K562 (cell line): ENCODE measurements around the gene BBC3. TPM values are rescaled to one million over a fixed set of nuclear protein-coding genes. Genes with fewer than 3 reads are reported as not detected.

ENCODE experiments used
- ARID1B ChIP-seq: fragments of 450-650 bp; IDR thresholded peaks from 2 replicates; pipeline ENCODE4 v1.6.1; 2016; ENCODE audit warnings: antibody characterized with exemption, mild to moderate bottlenecking, inconsistent platforms
- CCNT2 ChIP-seq: IDR thresholded peaks from 2 replicates; pipeline ENCODE4 v1.6.1; 2011; ENCODE audit warnings: borderline replicate concordance, low read depth, mild to moderate bottlenecking, moderate library complexity, mixed read lengths, low read length; ENCODE audit not compliant: insufficient read length; ENCODE audit errors: extremely low read depth
- ELF4 ChIP-seq: fragments of 450-650 bp; formaldehyde crosslinking; IDR thresholded peaks from 2 replicates; pipeline ENCODE4 v1.4.0; 2022; ENCODE audit warnings: missing genetic modification characterization
- ESRRA ChIP-seq: fragments of 450-650 bp; IDR thresholded peaks from 2 replicates; pipeline ENCODE4 v1.6.1; 2014; ENCODE audit warnings: low read depth, mild to moderate bottlenecking, moderate library complexity, borderline replicate concordance
- FOXK2 ChIP-seq, 2 experiments: fragments of 450-650 bp; IDR thresholded peaks in 1 of 2; conservative IDR thresholded peaks in 1 of 2; 2 replicates each; pipeline ENCODE4 v1.6.1; 2016; ENCODE audit warnings: low read depth in 2 of 2, mild to moderate bottlenecking in 1 of 2
- GATAD2A ChIP-seq: fragments of 450-650 bp; IDR thresholded peaks from 2 replicates; pipeline ENCODE4 v1.6.1; 2017
- POLR2H ChIP-seq: IDR thresholded peaks from 2 replicates; pipeline ENCODE4 v1.6.1; 2016; ENCODE audit warnings: missing genetic modification characterization, low read depth, mild to moderate bottlenecking, control low read depth, missing compliant biosample characterization, moderate library complexity
- RAD51 ChIP-seq: fragments of 450-650 bp; IDR thresholded peaks from 2 replicates; pipeline ENCODE4 v1.7.1; 2016; ENCODE audit warnings: low read depth, mild to moderate bottlenecking, borderline replicate concordance
- SMC3 ChIP-seq: conservative IDR thresholded peaks from 2 replicates; pipeline ENCODE4 v1.6.1; 2011; ENCODE audit warnings: low read depth, low read length, improper control_type of control experiment; ENCODE audit not compliant: insufficient read depth
- SP1 ChIP-seq: sonication (generic); formaldehyde crosslinking; IDR thresholded peaks from 2 replicates; pipeline ENCODE4 v1.8.1; 2022; ENCODE audit warnings: mild to moderate bottlenecking, missing genetic modification reagents
- SRSF7 ChIP-seq: fragments of 200-400 bp; formaldehyde crosslinking; optimal IDR thresholded peaks from 2 replicates; pipeline ENCODE3; 2017; ENCODE audit warnings: mild to moderate bottlenecking, low read depth, low read length
- TEAD2 ChIP-seq: fragments of 450-650 bp; IDR thresholded peaks from 2 replicates; pipeline ENCODE4 v1.6.1; 2016; ENCODE audit warnings: missing genetic modification characterization, control low read depth, missing compliant biosample characterization
- TEAD4 ChIP-seq, 2 experiments: sonication (generic) in 1 of 2; formaldehyde crosslinking in 1 of 2; IDR thresholded peaks; 2 replicates each; pipeline versions ENCODE4 v1.6.1 to v1.8.0; 2012 to 2022; ENCODE audit warnings: borderline replicate concordance in 1 of 2, inconsistent platforms in 1 of 2, low read length in 1 of 2, mild to moderate bottlenecking in 1 of 2, missing genetic modification reagents in 1 of 2
- TRIM24 ChIP-seq, 2 experiments: fragments of 450-650 bp; IDR thresholded peaks; 2 replicates each; pipeline ENCODE4 v1.6.1; 2016
- ZC3H8 ChIP-seq: fragments of 450-650 bp; IDR thresholded peaks from 2 replicates; pipeline ENCODE4 v1.6.1; 2017
- ZNF436 ChIP-seq: fragments of 250-450, 450-650 bp; sonication (Bioruptor Pico); formaldehyde crosslinking; IDR thresholded peaks from 2 replicates; pipeline ENCODE4 v1.7.0; 2020; ENCODE audit warnings: mild to moderate bottlenecking
- ZNF551 ChIP-seq: fragments of 250-450 bp; sonication (Bioruptor Pico); IDR thresholded peaks from 2 replicates; pipeline ENCODE4 v1.5.0; 2021; ENCODE audit warnings: mild to moderate bottlenecking, moderate library complexity
- ZNF668 ChIP-seq: fragments of 250-450 bp; sonication (Bioruptor Pico); IDR thresholded peaks from 2 replicates; pipeline ENCODE4 v1.8.0; 2022; ENCODE audit warnings: mild to moderate bottlenecking, inconsistent platforms
- ZNF76 ChIP-seq: fragments of 250-450 bp; sonication (Bioruptor Pico); IDR thresholded peaks from 2 replicates; pipeline ENCODE4 v1.4.0; 2020; ENCODE audit warnings: mild to moderate bottlenecking, moderate library complexity, borderline replicate concordance
- ZNF780A ChIP-seq: fragments of 250-450 bp; sonication (Bioruptor Pico); IDR thresholded peaks from 2 replicates; pipeline ENCODE4 v1.5.0; 2021; ENCODE audit warnings: mild to moderate bottlenecking
- polyA plus RNA-seq, 8 experiments: library from polyadenylated mRNA; depleted of rRNA in 4 of 8; stranded (reverse) in 5 of 8; unstranded in 3 of 8; fragments of >200 nt; fragmentation: Nextera tagmentation in 2 of 8; fragmentation: Illumina TruSeq in 1 of 8; extraction: Ambion mirVana in 2 of 8; extraction: Trizol in 1 of 8; gene quantifications; 2 replicates each; pipeline versions ENCODE4 v1.2.1 to v1.2.3, GENCODE V29; 2011 to 2014; ENCODE audit warnings: inconsistent platforms in 1 of 8, missing spikeins in 1 of 8
- total RNA-seq, 7 experiments: library from RNA; depleted of rRNA in 6 of 7; stranded (reverse); fragments of >200 nt in 6 of 7; fragmentation: Illumina TruSeq in 2 of 7; extraction: Trizol in 2 of 7; gene quantifications; 2 replicates each; pipeline versions ENCODE4 v1.2.1 to v1.2.3, GENCODE V29; 2011 to 2021; ENCODE audit warnings: low replicate concordance in 1 of 7
- TF ChIP-seq, protein P1 (sequence below): IDR thresholded peaks from 3 replicates; pipeline ENCODE4 v1.6.1; 2011; ENCODE audit warnings: borderline replicate concordance, mild to moderate bottlenecking; ENCODE audit not compliant: insufficient read length, insufficient read depth
- TF ChIP-seq, protein P2 (sequence below): sonication (generic); formaldehyde crosslinking; IDR thresholded peaks from 2 replicates; pipeline ENCODE4 v1.8.0; 2022; ENCODE audit warnings: mild to moderate bottlenecking, missing genetic modification reagents
- TF ChIP-seq, protein P3 (sequence below): fragments of 450-650 bp; formaldehyde crosslinking; IDR thresholded peaks from 2 replicates; pipeline ENCODE4 v1.4.0; 2020; ENCODE audit warnings: mild to moderate bottlenecking, moderate library complexity
- TF ChIP-seq, protein P4 (sequence below): sonication (generic); formaldehyde crosslinking; IDR thresholded peaks from 2 replicates; pipeline ENCODE4 v1.8.0; 2022; ENCODE audit warnings: mild to moderate bottlenecking, missing genetic modification reagents

BBC3 gene
- total and polyA plus RNA-seq, 9 of the 15 experiments (the other 6 are each of a cell fraction or from before 2014, with no cell fraction given) = 0.15 to 30.7 (median 4.8) TPM

DNA sequence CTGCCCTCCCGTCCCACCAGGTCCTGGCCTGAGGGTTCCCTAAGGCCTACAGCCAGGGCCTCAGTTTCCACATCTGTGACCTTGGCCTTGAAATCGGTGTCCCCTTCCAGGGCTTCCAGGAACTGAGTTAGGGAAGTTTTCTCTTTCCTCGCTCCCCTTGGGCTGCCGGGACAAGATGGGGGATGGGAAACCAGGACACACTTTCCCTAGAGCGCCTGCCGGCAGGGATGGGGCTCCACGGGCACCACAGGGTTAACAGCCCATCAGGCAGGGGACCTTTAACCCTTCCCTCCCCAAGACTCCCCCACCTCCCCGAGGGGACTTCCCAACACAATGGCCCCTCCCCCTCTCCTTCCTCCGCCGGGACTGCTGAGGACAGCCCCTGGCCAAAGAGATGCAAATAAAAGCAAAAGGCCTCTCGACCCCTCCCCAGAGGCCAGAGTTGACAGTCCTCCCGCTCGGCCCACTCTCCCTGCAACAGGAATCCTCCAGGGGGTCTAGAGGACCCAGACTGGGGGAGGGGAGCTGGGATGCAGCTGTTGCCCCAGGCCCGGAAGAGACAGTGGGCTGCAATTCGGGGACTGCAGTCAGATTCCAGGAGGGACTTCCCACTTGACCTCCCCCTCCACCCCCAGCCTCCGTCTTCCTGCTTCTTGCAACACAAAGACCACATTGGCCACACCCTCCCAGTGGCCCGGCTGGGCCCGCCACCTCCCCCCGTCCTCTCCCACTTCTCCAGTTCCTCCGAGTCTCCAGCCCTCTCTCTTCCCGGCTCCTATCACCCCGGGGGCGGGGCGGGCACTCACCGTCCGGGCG lies 3.4 kb downstream of the BBC3 start (continued):
- TF ChIP-seq TEAD4 (IDR thresholded peaks at IDR 0.05; ENCODE audit: low read length) = peak; percentile 29; the same call in 1 of the 2 replicates
- TF ChIP-seq TEAD4 (CRISPR knock-in tag; IDR thresholded peaks at IDR 0.05; ENCODE audit: borderline replicate concordance) = no peak
- peak in 1 of 2 experiments; percentile 69; a peak in 2 of 4 replicates for TF ChIP-seq FOXK2 (conservative IDR thresholded peaks at IDR 0.05 in 1 of 2, IDR thresholded peaks at IDR 0.05 in 1 of 2; ENCODE audit: low read depth in 2 of 2)
- TF ChIP-seq, protein P1, sequence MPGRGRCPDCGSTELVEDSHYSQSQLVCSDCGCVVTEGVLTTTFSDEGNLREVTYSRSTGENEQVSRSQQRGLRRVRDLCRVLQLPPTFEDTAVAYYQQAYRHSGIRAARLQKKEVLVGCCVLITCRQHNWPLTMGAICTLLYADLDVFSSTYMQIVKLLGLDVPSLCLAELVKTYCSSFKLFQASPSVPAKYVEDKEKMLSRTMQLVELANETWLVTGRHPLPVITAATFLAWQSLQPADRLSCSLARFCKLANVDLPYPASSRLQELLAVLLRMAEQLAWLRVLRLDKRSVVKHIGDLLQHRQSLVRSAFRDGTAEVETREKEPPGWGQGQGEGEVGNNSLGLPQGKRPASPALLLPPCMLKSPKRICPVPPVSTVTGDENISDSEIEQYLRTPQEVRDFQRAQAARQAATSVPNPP = no peak
- TF ChIP-seq POLR2H (tag) = peak; percentile 61
- no peak for TF ChIP-seq SMC3
- TF ChIP-seq RAD51 = no peak; the same call in 1 of the 2 replicates
- peak; percentile 82 for TF ChIP-seq ELF4 (CRISPR knock-in tag)
- peak; percentile 81 for TF ChIP-seq GATAD2A
- peak; percentile 68; the same call in 1 of the 2 replicates for TF ChIP-seq ESRRA
- TF ChIP-seq, protein P2, sequence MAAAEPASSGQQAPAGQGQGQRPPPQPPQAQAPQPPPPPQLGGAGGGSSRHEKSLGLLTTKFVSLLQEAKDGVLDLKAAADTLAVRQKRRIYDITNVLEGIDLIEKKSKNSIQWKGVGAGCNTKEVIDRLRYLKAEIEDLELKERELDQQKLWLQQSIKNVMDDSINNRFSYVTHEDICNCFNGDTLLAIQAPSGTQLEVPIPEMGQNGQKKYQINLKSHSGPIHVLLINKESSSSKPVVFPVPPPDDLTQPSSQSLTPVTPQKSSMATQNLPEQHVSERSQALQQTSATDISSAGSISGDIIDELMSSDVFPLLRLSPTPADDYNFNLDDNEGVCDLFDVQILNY (CRISPR knock-in tag) = no peak
- no peak for TF ChIP-seq ZNF76 (CRISPR knock-in tag)
- no peak for TF ChIP-seq ZNF436 (CRISPR knock-in tag)
- TF ChIP-seq CCNT2 = peak; percentile 52
- no peak for TF ChIP-seq TEAD2 (tag)
- TF ChIP-seq, protein P3, sequence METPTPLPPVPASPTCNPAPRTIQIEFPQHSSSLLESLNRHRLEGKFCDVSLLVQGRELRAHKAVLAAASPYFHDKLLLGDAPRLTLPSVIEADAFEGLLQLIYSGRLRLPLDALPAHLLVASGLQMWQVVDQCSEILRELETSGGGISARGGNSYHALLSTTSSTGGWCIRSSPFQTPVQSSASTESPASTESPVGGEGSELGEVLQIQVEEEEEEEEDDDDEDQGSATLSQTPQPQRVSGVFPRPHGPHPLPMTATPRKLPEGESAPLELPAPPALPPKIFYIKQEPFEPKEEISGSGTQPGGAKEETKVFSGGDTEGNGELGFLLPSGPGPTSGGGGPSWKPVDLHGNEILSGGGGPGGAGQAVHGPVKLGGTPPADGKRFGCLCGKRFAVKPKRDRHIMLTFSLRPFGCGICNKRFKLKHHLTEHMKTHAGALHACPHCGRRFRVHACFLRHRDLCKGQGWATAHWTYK (CRISPR knock-in tag) = peak; percentile 88
- peak; percentile 71 for TF ChIP-seq ARID1B
- TF ChIP-seq ZC3H8 = no peak
- no peak for TF ChIP-seq SRSF7
- TF ChIP-seq SP1 (CRISPR knock-in tag) = peak; percentile 62
- TF ChIP-seq ZNF780A (CRISPR knock-in tag) = no peak
- no peak for TF ChIP-seq ZNF668 (CRISPR knock-in tag)
- TF ChIP-seq TRIM24 (IDR thresholded peaks at IDR 0.05) = peak; percentile 14 to 42; a peak in 2 of 4 replicates
- TF ChIP-seq ZNF551 (CRISPR knock-in tag) = no peak
- TF ChIP-seq, protein P4, sequence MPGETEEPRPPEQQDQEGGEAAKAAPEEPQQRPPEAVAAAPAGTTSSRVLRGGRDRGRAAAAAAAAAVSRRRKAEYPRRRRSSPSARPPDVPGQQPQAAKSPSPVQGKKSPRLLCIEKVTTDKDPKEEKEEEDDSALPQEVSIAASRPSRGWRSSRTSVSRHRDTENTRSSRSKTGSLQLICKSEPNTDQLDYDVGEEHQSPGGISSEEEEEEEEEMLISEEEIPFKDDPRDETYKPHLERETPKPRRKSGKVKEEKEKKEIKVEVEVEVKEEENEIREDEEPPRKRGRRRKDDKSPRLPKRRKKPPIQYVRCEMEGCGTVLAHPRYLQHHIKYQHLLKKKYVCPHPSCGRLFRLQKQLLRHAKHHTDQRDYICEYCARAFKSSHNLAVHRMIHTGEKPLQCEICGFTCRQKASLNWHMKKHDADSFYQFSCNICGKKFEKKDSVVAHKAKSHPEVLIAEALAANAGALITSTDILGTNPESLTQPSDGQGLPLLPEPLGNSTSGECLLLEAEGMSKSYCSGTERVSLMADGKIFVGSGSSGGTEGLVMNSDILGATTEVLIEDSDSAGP (CRISPR knock-in tag) = no peak
